ENCODE data around the gene UBQLN1.
"Not testable (repeated sequence)": the region's sequence is repeated elsewhere in the genome, so short reads cannot be mapped to it uniquely, and the experiment has no call there.

Gene UBQLN1

GRCh38 chr9:83707768-83708514, at the start of gene UBQLN1:
Gene UBQLN1 (minus strand): TSS chr9:83707958. CDS start chr9:83707679, 279 bp downstream.
- peak; percentile 82 to 83 for DNase-seq (ENCODE audit: low read depth in 2 of 2)

DNA sequence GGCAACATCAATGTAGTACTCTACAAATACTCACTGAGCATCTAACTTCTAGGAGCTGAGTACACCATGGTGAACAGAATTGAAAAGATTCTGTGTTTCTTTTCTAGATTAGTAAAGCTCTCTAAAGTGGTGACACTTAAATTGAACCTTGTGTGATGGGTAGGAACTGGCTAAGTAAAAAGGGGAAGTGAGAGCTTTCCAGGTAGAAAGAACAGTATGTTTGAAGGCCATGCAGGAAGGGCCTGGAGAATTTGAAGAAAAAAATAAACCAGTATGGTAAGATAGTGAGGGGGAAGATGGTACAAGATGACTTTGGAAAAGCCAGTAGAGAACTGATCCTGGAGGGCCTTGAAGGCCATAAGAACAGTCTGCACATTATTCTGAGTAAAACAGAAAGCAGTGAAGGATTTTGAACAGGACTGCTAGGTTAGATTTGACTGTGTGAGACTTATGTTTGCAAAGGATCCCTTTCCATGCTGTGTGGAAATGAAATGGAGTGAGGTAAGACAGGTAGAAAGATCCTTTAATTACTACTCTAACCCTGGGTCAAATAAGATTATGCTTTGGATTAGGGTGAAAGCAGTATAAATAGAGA, 46.7 kb upstream of the UBQLN1 start:
- no peak for DNase-seq (ENCODE audit: low read depth in 2 of 2)

- no peak for DNase-seq (ENCODE audit: low read depth in 2 of 2)
Observed at GRCh38 chr9:83749706-83750105, 41.9 kb upstream of the UBQLN1 start.

GRCh38 chr9:83744206-83744605, 36.4 kb upstream of the UBQLN1 start:
- no peak for DNase-seq (ENCODE audit: low read depth in 2 of 2)

DNA sequence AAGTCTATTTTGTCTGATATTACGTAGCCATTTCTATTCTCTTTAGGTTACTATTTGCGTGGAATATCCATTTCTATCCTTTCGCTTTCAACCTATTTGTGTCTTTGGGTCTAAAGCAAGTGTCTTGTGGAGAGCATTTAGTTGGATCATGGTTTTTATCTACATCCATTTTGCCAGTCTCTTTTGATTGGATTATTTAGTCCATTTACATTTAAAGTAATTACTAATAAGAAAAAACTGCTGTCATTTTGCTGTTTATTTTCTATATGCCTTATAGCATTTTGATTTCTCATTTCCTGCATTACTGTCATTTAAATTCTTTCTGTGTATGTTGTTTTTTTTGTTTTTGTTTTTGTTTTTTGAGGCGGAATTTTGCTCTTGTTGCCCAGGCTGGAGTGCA, 26.0 kb upstream of the UBQLN1 start:
- DNase-seq (ENCODE audit: low read depth in 2 of 2): no peak

GRCh38 chr9:83728591-83729368, 21.0 kb upstream of the UBQLN1 start:
- not testable (repeated sequence) for DNase-seq (ENCODE audit: low read depth in 2 of 2)

DNA sequence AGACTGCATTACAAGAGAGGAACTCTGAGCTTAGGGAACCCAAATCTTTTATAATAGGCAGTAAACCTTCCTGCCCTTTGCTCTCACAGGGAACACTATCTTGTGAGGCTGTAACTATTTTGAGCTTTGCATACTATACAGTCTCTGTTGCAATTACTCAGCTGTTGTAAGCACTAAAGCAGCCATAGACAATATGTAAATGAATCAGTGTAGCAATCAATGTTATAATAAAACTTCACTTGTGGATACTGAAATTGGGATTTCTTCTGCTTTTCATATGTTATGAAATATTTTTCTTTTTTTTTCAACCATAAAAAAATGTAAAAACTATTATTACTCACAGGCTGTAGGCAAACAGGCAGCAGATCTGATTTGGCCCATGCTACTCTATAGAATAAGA, 16.7 kb upstream of the UBQLN1 start:
- DNase-seq (ENCODE audit: low read depth in 2 of 2): no peak

- DNase-seq (ENCODE audit: low read depth in 2 of 2): no peak
Observed at GRCh38 chr9:83722726-83723495, 15.2 kb upstream of the UBQLN1 start.

DNA sequence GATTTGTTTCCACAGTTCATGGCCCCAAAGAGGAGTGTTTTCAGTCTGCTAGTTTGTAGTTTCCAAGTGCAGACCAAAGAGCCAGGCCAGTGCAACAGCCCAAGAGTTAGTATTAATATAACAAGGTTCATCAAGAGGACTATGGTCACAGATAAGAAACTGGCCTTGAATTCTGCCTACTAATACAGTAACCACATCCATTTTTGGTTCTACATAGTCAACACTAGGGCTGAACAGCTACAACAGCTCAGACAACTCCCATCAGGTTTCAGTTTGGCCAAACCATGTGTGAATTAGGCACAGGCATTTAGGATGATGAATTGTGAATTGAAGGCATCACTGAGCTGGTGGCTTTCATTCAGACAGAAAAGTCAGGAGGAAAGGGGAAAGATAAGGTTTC, 13.8 kb upstream of the UBQLN1 start:
- no peak for DNase-seq (ENCODE audit: low read depth in 2 of 2)

- DNase-seq (ENCODE audit: low read depth in 2 of 2): no peak
Observed at GRCh38 chr9:83715794-83716193, 8.0 kb upstream of the UBQLN1 start.

GRCh38 chr9:83715221-83715620, 7.5 kb upstream of the UBQLN1 start:
- no peak for DNase-seq (ENCODE audit: low read depth in 2 of 2)

DNA sequence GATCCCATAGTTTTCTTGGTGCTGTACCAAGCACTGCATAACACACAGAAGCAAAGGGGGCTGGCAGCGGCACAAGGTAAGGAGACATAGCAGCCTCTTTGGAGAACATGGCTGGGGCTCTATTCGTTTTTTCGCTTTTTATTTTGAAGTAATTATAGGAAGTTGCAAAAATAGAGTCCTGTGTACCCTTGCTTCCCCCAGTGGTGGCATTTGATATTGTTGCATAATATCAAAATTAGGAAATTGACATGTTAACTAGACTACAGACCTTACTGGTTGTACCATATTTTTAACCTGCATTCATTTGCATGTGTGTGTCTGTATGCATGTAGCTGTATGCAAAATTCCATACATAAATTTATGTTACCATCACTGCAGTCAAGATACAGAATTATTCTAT, 6.6 kb upstream of the UBQLN1 start:
- no peak for DNase-seq (ENCODE audit: low read depth in 2 of 2)

GRCh38 chr9:83708515-83709158, 879 bp upstream of the UBQLN1 start:
- DNase-seq (ENCODE audit: low read depth in 2 of 2): peak in 1 of 2 experiments; percentile 9

DNA sequence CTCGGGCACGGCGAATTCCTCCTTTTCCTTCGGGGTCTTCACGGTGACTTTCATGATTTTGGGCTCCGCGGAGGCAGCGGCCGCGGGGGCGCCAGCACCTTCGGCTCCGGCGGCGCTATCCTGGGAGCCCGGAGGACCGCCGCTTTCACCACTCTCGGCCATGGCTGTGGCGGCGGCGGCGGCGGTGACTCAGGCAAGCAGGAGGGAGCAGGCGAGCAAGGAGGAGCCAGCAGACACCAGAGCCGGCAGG, 315 bp downstream of the UBQLN1 start:
- no peak for DNase-seq (ENCODE audit: low read depth in 2 of 2)

DNA sequence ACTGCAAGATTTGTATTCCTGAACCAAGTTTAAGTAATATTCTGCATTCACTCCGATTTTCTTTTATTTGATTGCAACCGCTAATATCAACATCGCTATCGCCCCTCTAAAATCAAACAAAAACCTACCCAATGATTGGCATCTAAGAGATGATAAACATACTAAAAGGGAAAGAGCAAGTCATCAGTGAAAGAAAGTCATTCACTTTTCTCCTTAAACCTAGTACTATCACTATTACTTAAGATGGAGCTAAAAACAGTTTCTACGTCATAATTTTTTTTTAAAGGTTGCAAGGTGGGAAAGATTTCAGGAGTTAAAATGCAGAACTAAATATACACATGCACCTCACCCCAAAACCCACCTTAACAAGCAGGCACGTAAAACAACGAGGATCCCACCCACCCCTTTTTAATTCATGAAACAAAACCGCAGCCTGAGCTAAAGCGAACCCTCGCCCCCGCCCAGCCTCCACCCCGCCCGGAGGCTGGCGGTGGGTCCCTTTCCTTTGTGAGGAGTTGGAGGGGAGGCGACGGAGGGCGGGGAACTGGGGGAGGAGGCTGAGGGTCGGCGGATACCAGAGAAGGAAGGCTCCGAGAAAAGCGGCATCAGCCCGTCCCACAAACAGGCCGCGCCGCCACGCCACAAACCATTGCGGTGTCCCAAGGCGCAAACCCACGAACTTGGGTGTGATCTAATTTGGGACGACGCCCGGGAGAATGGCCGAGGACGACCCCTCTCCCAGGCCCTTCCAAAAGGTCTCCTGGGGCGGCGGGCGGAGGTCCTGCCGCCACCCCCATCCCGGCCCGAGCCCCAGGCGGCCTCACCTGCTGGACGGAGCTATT, 861 bp downstream of the UBQLN1 start:
- DNase-seq (ENCODE audit: low read depth in 2 of 2): no peak

DNA sequence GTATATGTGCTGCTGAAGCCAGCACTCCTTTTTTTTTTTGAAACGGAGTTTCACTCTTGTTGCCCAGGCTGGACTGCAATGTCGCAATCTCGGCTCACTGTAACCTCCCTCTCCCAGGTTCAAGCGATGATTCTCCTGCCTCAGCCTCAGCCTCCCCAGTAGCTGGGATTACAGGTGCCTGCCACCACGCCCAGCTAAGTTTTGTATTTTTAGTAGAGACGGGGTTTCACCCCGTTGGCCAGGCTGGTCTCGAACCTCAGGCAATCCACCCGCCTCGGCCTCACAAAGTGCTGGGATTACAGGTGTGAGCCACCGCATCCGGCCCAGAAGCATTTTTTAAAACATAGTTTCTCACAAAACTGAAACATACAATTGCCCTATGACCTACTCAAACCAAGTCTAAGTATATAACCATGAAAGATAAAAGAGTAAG, 2.5 kb downstream of the UBQLN1 start:
- DNase-seq (ENCODE audit: low read depth in 2 of 2): not testable (repeated sequence)

DNA sequence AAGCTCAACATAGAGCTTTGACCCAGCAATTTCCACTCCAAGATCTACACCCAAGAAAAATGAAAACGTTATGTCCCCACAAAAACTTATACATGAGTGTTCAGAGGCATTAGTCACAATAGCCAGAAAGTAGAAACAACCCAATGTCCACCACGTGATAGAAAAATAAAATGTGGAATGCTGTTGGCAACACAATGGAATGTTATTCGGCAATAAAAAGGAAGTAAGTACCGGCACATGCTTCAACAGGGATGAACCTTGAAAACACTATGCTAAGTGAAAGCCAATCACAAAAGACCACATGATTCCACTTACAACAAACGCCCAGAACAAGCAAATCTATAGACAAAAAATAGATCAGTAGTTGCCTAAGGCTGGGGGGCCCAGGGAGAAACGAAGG, 6.0 kb downstream of the UBQLN1 start:
- peak; percentile 24 to 28 for DNase-seq (ENCODE audit: low read depth in 2 of 2)

DNA sequence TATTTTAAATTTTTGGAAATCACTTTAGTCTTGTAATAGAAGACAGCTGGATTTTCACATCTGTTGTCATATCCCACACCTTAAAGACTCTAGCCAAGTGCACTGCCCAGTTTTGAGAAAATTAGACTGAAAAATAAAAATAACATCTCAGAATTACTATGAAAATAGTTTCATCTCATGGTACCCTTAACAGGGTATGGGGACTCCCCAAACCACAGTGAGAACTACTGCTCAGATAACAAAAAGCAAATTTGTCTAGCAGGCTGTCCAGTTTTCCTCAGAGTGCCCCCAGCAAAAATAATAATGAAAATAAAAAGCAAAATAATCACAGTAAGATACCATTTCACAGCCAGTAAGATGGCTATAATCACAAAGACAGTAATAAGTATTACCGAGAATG, 6.5 kb downstream of the UBQLN1 start:
- no peak for DNase-seq (ENCODE audit: low read depth in 2 of 2)

GRCh38 chr9:83699615-83700014, 8.1 kb downstream of the UBQLN1 start:
- no peak for DNase-seq (ENCODE audit: low read depth in 2 of 2)

- DNase-seq (ENCODE audit: low read depth in 2 of 2): no peak
Observed at GRCh38 chr9:83698976-83699585, 8.7 kb downstream of the UBQLN1 start.
